ENCODE results near the gene UBXN2A. TPM values are rescaled to one million over a fixed set of nuclear protein-coding genes. Genes with fewer than 3 reads are reported as not detected.

Gene UBXN2A
- total RNA-seq, 2 donors from 2014 or later: 4.0 to 7.3 TPM

DNA sequence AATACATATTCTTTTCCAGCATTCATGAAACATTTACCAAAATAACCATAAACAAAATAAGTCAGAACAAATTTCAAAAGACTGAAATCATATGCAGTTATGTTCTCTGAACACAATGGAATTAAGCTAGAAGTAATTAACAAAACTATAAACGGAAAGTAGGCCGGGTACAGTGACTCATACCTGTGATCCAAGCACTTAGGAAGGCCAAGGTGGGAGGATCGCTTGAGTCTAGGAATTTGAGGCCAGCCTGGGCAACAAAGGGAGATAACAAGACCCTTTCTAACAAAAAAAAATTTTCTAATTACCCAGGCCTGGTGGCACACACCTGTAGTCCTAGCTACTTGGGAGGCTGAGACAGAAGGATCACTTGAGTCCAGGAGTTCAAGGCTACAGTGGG is 28.2 kb upstream of the UBXN2A start:
- WGBS, 2 donors: 88 to 100% methylated on average over 3 of the region's 3 CpGs
- H3K27me3 ChIP-seq: no peaks in the 10 kb centered on the region

DNA sequence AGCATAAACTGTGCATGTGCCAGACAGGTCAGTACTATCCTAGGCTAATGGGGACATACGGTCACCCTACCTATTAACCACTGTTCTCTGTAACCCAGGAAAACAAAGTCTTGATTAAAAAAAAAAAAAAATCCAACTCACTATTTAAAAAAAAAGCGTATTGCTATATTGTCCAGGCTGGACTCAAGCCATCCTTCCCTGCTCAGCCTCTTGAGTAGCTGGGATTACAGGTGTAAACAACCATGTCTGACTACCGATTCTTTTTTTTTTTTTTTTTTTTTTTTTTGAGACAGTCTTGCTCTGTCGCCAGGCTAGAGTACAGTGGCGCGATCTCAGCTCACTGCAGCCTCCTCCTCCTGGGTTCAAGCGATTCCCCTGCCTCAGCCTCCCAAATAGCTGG is 24.9 kb upstream of the UBXN2A start:
- Histone ChIP-seq H3K27ac (no peak overlapping the region), H3K4me3 (no peak overlapping the region), H3K4me1 (no peaks in the 10 kb centered on the region), H3K27me3 (no peaks in the 10 kb centered on the region), H3K36me3 (replicated peaks in 1 of 2; ENCODE audit: insufficient read depth in 1 of 2, low read depth in 2 of 2) (no peaks in the 10 kb centered on the region), H3K9me3 (no peaks in the 10 kb centered on the region)
- TF ChIP-seq, protein P1, sequence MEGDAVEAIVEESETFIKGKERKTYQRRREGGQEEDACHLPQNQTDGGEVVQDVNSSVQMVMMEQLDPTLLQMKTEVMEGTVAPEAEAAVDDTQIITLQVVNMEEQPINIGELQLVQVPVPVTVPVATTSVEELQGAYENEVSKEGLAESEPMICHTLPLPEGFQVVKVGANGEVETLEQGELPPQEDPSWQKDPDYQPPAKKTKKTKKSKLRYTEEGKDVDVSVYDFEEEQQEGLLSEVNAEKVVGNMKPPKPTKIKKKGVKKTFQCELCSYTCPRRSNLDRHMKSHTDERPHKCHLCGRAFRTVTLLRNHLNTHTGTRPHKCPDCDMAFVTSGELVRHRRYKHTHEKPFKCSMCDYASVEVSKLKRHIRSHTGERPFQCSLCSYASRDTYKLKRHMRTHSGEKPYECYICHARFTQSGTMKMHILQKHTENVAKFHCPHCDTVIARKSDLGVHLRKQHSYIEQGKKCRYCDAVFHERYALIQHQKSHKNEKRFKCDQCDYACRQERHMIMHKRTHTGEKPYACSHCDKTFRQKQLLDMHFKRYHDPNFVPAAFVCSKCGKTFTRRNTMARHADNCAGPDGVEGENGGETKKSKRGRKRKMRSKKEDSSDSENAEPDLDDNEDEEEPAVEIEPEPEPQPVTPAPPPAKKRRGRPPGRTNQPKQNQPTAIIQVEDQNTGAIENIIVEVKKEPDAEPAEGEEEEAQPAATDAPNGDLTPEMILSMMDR (IDR thresholded peaks at IDR 0.05): no peak
- TF ChIP-seq POLR2A (IDR thresholded peaks at IDR 0.05): no peak
- ATAC-seq: no peak
- intact Hi-C loops (cut with DNase I): no loop called here
- DNase-seq: peak in 1 of 4 donors; percentile 11
- WGBS, 2 donors: 73 to 74% methylated on average over 7 of the region's 7 CpGs

More for the DNA sequence above, 28.2 kb upstream of the UBXN2A start:
- intact Hi-C loops (cut with DNase I): no loop called here
- no peak for TF ChIP-seq POLR2A (IDR thresholded peaks at IDR 0.05)
- TF ChIP-seq, protein P1 (IDR thresholded peaks at IDR 0.05): no peak
- Histone ChIP-seq H3K9me3 (no peaks in the 10 kb centered on the region), H3K4me3 (no peak overlapping the region), H3K4me1 (no peaks in the 10 kb centered on the region), H3K36me3 (replicated peaks in 1 of 2; ENCODE audit: insufficient read depth in 1 of 2, low read depth in 2 of 2) (no peaks in the 10 kb centered on the region), H3K27ac (no peak overlapping the region)
- DNase-seq (no peak), ATAC-seq (no peak)

DNA sequence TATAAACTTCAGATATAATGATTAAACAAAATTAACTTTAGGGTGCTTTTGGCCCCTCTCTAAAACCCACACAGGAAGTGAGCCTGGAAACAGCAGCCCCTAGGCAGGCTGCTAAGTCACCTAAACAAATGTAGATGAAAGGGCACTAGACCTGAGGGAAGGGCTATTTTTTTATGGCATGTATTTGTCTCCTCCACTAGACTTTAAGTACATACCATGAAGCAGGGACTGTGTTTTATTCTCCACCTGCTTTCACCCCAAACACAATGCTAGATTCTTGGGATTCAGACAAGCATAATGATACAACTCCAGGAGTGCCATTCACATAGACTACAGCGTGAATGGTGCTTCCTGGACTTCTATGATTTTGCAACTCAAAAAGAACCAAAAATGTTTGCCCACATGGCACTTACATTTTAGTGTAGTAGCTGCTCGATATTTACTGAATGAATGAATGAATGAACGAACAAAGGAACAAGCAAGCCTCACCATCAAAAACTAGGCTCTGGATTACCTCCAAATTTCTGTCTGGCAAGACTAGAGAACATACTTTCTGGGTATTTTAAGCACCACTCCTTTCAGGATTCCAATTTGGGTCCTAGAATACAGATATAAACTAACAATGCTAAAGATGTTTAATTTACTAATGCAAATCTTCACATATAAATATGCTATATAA is 23.4 kb upstream of the UBXN2A start:
- TF ChIP-seq POLR2A (IDR thresholded peaks at IDR 0.05): no peak
- TF ChIP-seq, protein P1 (IDR thresholded peaks at IDR 0.05): no peak
- ATAC-seq: no peak
- no peaks in the 10 kb centered on the region for H3K9me3 ChIP-seq
- no peak for DNase-seq
- no peak overlapping the region for H3K4me3 ChIP-seq
- intact Hi-C loops (cut with DNase I): no loop called here
- no peak overlapping the region for H3K27ac ChIP-seq
- no peaks in the 10 kb centered on the region for H3K4me1 ChIP-seq
- no peaks in the 10 kb centered on the region for H3K36me3 ChIP-seq (replicated peaks in 1 of 2; ENCODE audit: insufficient read depth in 1 of 2, low read depth in 2 of 2)
- WGBS, 2 donors: 77 to 88% methylated on average over 3 of the region's 3 CpGs
- no peaks in the 10 kb centered on the region for H3K27me3 ChIP-seq

DNA sequence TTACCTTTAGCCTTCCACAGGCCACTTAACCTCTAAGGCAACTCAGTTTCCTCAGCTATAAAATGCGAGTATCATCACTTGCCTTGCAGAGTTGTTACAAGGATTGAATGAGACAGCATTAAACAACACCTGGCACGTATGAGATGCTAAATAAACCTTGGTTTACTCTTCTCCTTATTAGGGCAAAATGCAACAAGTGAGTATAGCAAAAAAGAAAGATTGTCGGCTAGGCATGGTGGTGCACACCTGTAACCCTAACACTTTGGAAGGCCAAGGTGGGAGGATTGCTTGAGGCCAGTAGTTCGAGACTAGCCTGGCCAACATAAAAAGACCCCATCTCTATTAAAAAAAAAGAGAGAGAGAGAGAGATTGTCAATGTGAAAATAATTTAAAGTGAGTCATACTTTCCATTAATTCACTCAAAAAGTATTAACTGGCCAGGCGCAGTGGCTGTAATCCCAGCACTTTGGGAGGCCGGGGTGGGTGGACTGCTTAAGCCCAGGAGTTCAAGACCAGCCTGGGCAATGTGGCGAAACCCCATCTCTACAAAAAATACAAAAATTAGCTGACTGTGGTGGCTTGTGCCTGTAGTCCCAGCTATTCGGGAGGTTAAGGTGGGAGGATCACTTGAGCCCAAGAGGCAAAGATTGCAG is 21.3 kb upstream of the UBXN2A start:
- TF ChIP-seq, protein P1 (IDR thresholded peaks at IDR 0.05): no peak
- TF ChIP-seq POLR2A (IDR thresholded peaks at IDR 0.05): no peak
- H3K27me3 ChIP-seq: no peaks in the 10 kb centered on the region
- peaks cover under 1% of the 10 kb centered on the region for H3K4me1 ChIP-seq
- DNase-seq: no peak
- 85 to 90% methylated on average over 8 of the region's 8 CpGs for WGBS, 2 donors
- H3K27ac ChIP-seq: no peak overlapping the region
- no peak overlapping the region for H3K4me3 ChIP-seq
- no peaks in the 10 kb centered on the region for H3K36me3 ChIP-seq (replicated peaks in 1 of 2; ENCODE audit: insufficient read depth in 1 of 2, low read depth in 2 of 2)
- ATAC-seq: no peak
- H3K9me3 ChIP-seq: no peaks in the 10 kb centered on the region
- intact Hi-C loops (cut with DNase I): no loop called here

All from body of pancreas (tissue), 4 donors.